SK-N-SH treated with all-trans-retinoic acid at 6 μM for 48 hours (cell line): Measurements from ENCODE around the gene CLCN7.

ENCODE experiments used
- CSDC2 ChIP-seq: fragments of 250-450 bp; sonication (Bioruptor Pico); IDR thresholded peaks from 2 replicates; pipeline ENCODE4 v1.5.0; 2020; ENCODE audit warnings: mild to moderate bottlenecking, moderate library complexity
- ISL1 ChIP-seq: fragments of 250-450 bp; sonication (Bioruptor Pico); IDR thresholded peaks from 2 replicates; pipeline ENCODE4 v2.1.2; 2022; ENCODE audit warnings: mild to moderate bottlenecking, moderate library complexity
- PATZ1 ChIP-seq: fragments of 250-450 bp; sonication (Bioruptor Pico); IDR thresholded peaks from 2 replicates; pipeline ENCODE4 v1.8.0; 2020; ENCODE audit warnings: mild to moderate bottlenecking, moderate library complexity, borderline replicate concordance
- PPARA ChIP-seq: fragments of 250-450 bp; sonication (Bioruptor Pico); IDR thresholded peaks from 2 replicates; pipeline ENCODE4 v1.5.0; 2020; ENCODE audit warnings: mild to moderate bottlenecking, borderline replicate concordance
- ZNF8 ChIP-seq: fragments of 450-650 bp; formaldehyde crosslinking; IDR thresholded peaks from 2 replicates; pipeline ENCODE4 v1.5.0; 2020; ENCODE audit warnings: mild to moderate bottlenecking, moderate library complexity
- TF ChIP-seq, protein P1 (sequence below): fragments of 250-450 bp; sonication (Bioruptor Pico); IDR thresholded peaks from 2 replicates; pipeline ENCODE4 v1.5.1; 2021; ENCODE audit warnings: mild to moderate bottlenecking, moderate library complexity

DNA sequence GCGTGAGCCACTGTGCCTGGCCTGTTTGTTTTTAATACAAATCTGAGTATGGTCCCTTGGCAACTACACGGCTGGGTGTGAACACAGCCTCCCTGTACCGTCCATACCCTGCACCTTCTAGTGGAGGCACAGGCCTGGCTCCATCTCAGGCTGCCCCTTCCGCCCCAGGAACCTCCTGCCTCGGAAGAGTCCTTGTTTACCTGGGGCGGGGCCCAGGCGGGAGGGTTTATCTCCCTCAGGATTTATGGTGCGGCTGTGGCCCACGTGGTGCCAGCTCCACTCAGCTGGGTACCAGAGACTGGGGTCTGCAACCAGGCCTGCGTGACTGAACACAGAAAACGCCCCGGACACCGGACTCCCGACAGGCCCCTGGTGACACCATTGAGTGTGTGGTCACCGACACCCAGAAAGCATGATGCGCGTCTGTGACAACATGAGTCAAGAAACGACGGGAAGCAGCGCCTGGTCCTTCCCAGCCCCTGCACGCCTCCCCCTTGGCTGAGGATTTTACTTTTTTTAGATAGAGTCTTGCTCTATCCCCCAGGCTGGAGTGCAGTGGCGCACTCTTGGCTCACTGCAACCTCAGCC, 79.3 kb downstream of the CLCN7 start:
- TF ChIP-seq CSDC2 (no peak), PPARA (CRISPR knock-in tag) (no peak), PATZ1 (CRISPR knock-in tag) (no peak), ISL1 (no peak), ZNF8 (CRISPR knock-in tag) (no peak)
- TF ChIP-seq, protein P1, sequence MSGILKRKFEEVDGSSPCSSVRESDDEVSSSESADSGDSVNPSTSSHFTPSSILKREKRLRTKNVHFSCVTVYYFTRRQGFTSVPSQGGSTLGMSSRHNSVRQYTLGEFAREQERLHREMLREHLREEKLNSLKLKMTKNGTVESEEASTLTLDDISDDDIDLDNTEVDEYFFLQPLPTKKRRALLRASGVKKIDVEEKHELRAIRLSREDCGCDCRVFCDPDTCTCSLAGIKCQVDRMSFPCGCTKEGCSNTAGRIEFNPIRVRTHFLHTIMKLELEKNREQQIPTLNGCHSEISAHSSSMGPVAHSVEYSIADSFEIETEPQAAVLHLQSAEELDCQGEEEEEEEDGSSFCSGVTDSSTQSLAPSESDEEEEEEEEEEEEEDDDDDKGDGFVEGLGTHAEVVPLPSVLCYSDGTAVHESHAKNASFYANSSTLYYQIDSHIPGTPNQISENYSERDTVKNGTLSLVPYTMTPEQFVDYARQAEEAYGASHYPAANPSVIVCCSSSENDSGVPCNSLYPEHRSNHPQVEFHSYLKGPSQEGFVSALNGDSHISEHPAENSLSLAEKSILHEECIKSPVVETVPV (CRISPR knock-in tag), result no peak
